AG04450 (cell line): Measurements from ENCODE around the gene PPM1N. TPM values are rescaled to one million over a fixed set of nuclear protein-coding genes. Genes with fewer than 3 reads are reported as not detected.
"Not testable (repeated sequence)": the region's sequence is repeated elsewhere in the genome, so short reads cannot be mapped to it uniquely, and the experiment has no call there.

ENCODE experiments used
- CTCF ChIA-PET: fragments of 300-600, 350-600 bp; formaldehyde crosslinking; extraction: SDS; loops from one replicate; lab custom pipeline; 2022; ENCODE audit warnings: antibody characterized with exemption, inconsistent platforms; lab: Charles Lee
- POLR2A ChIA-PET: fragments of 350-600 bp; formaldehyde crosslinking; extraction: SDS; loops from one replicate; lab custom pipeline; 2021; ENCODE audit warnings: antibody characterized with exemption, inconsistent platforms; lab: Yijun Ruan, JAX
- DNase-seq: peaks from one replicate; pipeline ENCODE4 v3.0.0-alpha.2; 2011; ENCODE audit warnings: low read depth, low spot score
- H3K27ac ChIP-seq: one replicate; pipeline ENCODE4 v1.5.1; 2012; ENCODE audit warnings: low read depth, low read length, control low read depth
- H3K27me3 ChIP-seq: one replicate; pipeline ENCODE4 v1.6.0; 2012; ENCODE audit warnings: low read length; ENCODE audit not compliant: control insufficient read depth, insufficient read depth
- H3K4me3 ChIP-seq: 2 replicates; pipeline ENCODE4 v1.5.1; 2011; ENCODE audit warnings: mild to moderate bottlenecking, low read depth, low read length, control low read depth
- H3K9me3 ChIP-seq: 2 replicates; pipeline ENCODE4 v1.5.1; 2012; ENCODE audit warnings: low read length; ENCODE audit not compliant: control insufficient read depth, insufficient read depth
- CTCF ChIP-seq: IDR thresholded peaks from 2 replicates; pipeline ENCODE4 v1.5.1; 2011; ENCODE audit warnings: low read depth, low read length, control low read depth, inconsistent platforms
- polyA plus RNA-seq: library from polyadenylated mRNA; depleted of rRNA; stranded (reverse); fragments of >200 nt; gene quantifications from 2 replicates; pipeline ENCODE4 v1.2.3, GENCODE V29; 2011

Gene PPM1N
- polyA plus RNA-seq, 1 experiment: 1.5 TPM

DNA sequence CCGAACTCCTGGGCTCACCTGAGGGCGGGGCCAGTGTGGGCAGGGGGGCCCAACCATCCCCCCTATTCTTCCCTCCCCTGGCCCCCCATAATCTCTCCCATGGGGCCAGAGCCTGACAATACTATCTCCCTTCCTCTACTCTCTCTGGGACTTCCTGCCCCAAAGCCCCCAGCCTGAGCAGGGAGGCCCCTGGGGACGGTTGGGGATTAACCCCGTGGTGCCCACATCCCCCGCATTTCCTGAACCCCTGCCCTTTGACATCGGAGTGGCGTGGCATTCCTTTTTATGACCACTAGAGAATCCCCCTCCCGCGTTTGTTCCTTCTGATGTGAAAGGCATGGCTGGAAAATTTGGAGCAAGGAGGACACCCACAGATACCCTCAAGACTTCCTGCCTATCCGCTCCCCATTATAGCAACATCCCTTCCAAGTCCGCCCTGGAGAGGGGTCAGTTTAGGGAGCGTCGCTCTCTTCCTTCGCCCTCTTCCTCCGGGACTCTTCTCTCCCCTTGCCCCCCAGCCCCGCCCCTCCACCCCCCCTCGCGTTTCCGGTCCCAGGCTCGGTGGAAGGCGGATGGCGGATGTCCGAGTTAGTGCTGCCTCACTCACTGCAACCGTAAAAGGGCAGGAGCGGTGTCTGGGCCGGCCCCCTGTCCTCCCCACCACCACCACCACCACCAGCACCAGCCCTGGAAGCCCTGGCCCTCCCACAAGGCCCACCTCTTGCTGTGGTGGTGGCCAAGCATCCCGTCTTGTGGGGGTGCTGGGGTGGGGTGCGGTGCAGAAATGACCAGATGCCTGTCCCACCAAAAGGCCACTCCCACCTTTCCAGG is 10.8 kb downstream of the PPM1N start:
- no peak for TF ChIP-seq CTCF
- Histone ChIP-seq H3K4me3 (peak overlapping the region; percentile 95), H3K27me3 (no peaks in the 10 kb centered on the region), H3K27ac (peak overlapping the region; percentile 68), H3K9me3 (no peaks in the 10 kb centered on the region; the same call in 1 of the 2 replicates)
- ChIA-PET POLR2A (interaction anchor here (0.5 to 1.6 kb wide), 4 partner anchors 18 to 263 kb away, joined by 3 to 5 read pairs (median 3); no protein-coding TSS in a partner anchor), CTCF (no interaction called here)
- no peak for DNase-seq

DNA sequence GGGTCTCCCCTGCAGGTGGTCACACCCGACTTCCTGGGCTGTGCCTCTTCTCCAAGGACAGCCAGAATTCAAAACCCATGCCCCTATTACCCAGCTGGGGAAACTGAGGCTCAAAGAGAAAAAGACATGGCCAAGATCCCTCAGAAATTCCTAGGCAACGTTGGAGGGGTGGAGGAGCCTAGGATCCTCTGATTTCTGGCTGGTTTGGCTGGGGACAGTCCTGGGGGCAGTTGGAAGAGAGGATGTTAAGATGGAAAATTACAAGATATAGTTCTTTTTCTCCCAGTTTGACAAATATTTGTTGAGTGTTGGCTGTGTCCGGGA is 11.4 kb downstream of the PPM1N start:
- Histone ChIP-seq H3K4me3 (peak overlapping the region; percentile 95), H3K27ac (peak overlapping the region; percentile 39), H3K27me3 (no peaks in the 10 kb centered on the region), H3K9me3 (no peaks in the 10 kb centered on the region; the same call in 1 of the 2 replicates)
- ChIA-PET POLR2A (interaction anchor here (0.7 kb wide), 1 partner anchor 31 kb away, joined by 3 read pairs; no protein-coding TSS in a partner anchor), CTCF (no interaction called here)
- no peak for TF ChIP-seq CTCF
- no peak for DNase-seq

DNA sequence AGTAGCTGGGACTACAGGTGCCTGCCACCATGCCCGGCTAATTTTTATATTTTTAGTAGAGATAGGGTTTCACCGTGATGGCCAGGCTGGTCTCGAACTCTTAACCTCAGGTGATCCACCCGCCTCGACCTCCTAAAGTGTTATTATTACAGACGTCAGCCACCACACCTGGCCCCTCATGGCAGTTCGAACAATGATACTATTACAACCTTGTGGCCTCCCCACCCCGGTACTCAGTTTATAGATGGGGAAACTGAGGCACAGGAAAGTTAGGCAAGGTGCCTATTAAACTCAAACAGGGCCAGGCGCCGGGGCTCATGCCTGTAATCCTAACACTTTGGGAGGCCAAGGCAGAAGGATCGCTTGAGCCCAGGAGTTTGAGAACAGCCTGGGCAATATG is 12.1 kb downstream of the PPM1N start:
- DNase-seq, H3K27me3 ChIP-seq, H3K9me3 ChIP-seq, POLR2A ChIA-PET, H3K27ac ChIP-seq, H3K4me3 ChIP-seq: not testable (repeated sequence)
- CTCF ChIA-PET: interaction anchor here (0.7 kb wide), 1 partner anchor 182 kb away, joined by 6 read pairs; the partner anchor contains the start of gene QPCTL

DNA sequence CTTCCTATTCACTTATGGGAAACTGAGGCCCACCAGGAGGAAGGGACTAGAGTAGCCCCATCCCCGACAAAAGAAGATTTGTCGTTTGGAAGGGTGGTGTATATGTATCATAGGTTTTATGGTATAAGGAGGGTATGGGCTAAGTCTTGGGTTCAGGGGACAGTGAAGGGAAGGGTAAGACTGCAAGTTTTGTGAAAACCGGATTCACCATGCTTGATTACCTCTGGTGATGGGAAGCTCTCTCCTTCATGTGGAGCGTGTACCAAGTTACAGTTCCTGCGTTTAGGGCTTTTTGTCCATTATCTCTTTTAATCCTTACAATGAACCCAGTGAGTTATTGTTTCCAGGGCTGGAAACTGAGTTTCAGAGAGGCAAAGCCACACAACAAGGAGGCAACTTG is 12.8 kb downstream of the PPM1N start:
- ChIA-PET POLR2A (interaction anchor here (0.7 kb wide), 1 partner anchor 16 kb away, joined by 5 read pairs; no protein-coding TSS in a partner anchor), CTCF (interaction anchor here (0.5 to 0.6 kb wide), 2 partner anchors 21 to 886 kb away, joined by 6 to 10 read pairs; no protein-coding TSS in a partner anchor)
- H3K4me3 ChIP-seq: no peak overlapping the region
- DNase-seq: no peak
- no peak for TF ChIP-seq CTCF
- H3K27ac ChIP-seq: no peak overlapping the region
- H3K27me3 ChIP-seq: no peaks in the 10 kb centered on the region
- no peaks in the 10 kb centered on the region; the same call in 1 of the 2 replicates for H3K9me3 ChIP-seq

- ChIA-PET POLR2A (no interaction called here), CTCF (no interaction called here)
- Histone ChIP-seq H3K9me3 (no peaks in the 10 kb centered on the region), H3K27me3 (no peaks in the 10 kb centered on the region), H3K27ac (no peak overlapping the region), H3K4me3 (no peak overlapping the region)
- TF ChIP-seq CTCF: no peak
- DNase-seq: no peak
Observed at GRCh38 chr19:45512881-45513483, 14.7 kb downstream of the PPM1N start.
